Esophagus muscularis mucosa (tissue), 4 donors: Measurements from ENCODE around the gene COL5A1. TPM values are rescaled to one million over a fixed set of nuclear protein-coding genes. Genes with fewer than 3 reads are reported as not detected.

ENCODE experiments used
- DNase-seq: peaks from one replicate; pipeline ENCODE4 v3.0.0-alpha.2; 2017; ENCODE audit errors: extremely low spot score
- H3K27ac ChIP-seq, 4 donors: fragments of 200-600 bp; sonication (generic); replicated peaks in 1 of 4; 1 replicate in 3 of 4; 2 replicates in 1 of 4; pipeline ENCODE4 v1.5.1; 2016 to 2019; ENCODE audit warnings: mild to moderate bottlenecking in 1 of 4
- H3K27me3 ChIP-seq, 4 donors: fragments of 200-600 bp; sonication (generic); one replicate each; pipeline versions ENCODE4 v1.5.1 to v1.6.0; 2016 to 2019
- H3K36me3 ChIP-seq, 4 donors: fragments of 200-600 bp; sonication (generic); one replicate each; pipeline ENCODE4 v1.5.1; 2016 to 2019
- H3K4me1 ChIP-seq, 4 donors: fragments of 200-600 bp; sonication (generic); one replicate each; pipeline ENCODE4 v1.5.1; 2016 to 2019
- H3K4me3 ChIP-seq, 4 donors: fragments of 200-600 bp; sonication (generic); 1 replicate in 2 of 4; 2 replicates in 2 of 4; pipeline ENCODE4 v1.5.1; 2016 to 2019; ENCODE audit warnings: mild to moderate bottlenecking in 4 of 4, moderate library complexity in 1 of 4
- H3K9me3 ChIP-seq, 4 donors: fragments of 200-600 bp; sonication (generic); 1 replicate in 3 of 4; 2 replicates in 1 of 4; pipeline ENCODE4 v1.5.1; 2016 to 2019
- EP300 ChIP-seq: sonication (generic); formaldehyde crosslinking; IDR thresholded peaks from one replicate; pipeline ENCODE4 v1.6.1; 2017; ENCODE audit warnings: antibody characterized with exemption
- POLR2A ChIP-seq: fragments of 450-650 bp; IDR thresholded peaks from one replicate; pipeline ENCODE4 v1.6.1; 2017; ENCODE audit warnings: antibody characterized with exemption, moderate library complexity, mild to moderate bottlenecking, low read depth
- POLR2AphosphoS5 ChIP-seq, 2 donors: sonication (generic); formaldehyde crosslinking; IDR thresholded peaks; one replicate each; pipeline ENCODE4 v1.6.1; 2017; ENCODE audit warnings: antibody characterized with exemption in 2 of 2
- WGBS: methylation state at CpG from one replicate; pipeline ENCODE4 v1.1.5; 2018; 5-methylcytosine and 5-hydroxymethylcytosine counted together
- intact Hi-C: fragments of 100-400 bp; cut with DNase I; formaldehyde crosslinking; loops from one replicate; pipeline ENCODE4 v1.15.1; 2023
- total RNA-seq, 4 donors: library from RNA; depleted of rRNA; stranded (reverse); fragments of >200 nt; gene quantifications; one replicate each; pipeline versions ENCODE4 v1.1.0 to v1.2.1, GENCODE V29; 2016
- TF ChIP-seq, protein P1 (sequence below), 3 experiments: fragments of 200-600 bp in 2 of 3; fragments of 450-650 bp in 1 of 3; sonication (generic) in 2 of 3; IDR thresholded peaks; one replicate each; pipeline ENCODE4 v1.5.1; 2017 to 2019; ENCODE audit warnings: antibody characterized with exemption in 3 of 3, mild to moderate bottlenecking in 2 of 3, moderate library complexity in 1 of 3

Gene COL5A1
- total RNA-seq, 4 donors from 2014 or later = 36.0 to 89.5 (median 56.4) TPM

DNA sequence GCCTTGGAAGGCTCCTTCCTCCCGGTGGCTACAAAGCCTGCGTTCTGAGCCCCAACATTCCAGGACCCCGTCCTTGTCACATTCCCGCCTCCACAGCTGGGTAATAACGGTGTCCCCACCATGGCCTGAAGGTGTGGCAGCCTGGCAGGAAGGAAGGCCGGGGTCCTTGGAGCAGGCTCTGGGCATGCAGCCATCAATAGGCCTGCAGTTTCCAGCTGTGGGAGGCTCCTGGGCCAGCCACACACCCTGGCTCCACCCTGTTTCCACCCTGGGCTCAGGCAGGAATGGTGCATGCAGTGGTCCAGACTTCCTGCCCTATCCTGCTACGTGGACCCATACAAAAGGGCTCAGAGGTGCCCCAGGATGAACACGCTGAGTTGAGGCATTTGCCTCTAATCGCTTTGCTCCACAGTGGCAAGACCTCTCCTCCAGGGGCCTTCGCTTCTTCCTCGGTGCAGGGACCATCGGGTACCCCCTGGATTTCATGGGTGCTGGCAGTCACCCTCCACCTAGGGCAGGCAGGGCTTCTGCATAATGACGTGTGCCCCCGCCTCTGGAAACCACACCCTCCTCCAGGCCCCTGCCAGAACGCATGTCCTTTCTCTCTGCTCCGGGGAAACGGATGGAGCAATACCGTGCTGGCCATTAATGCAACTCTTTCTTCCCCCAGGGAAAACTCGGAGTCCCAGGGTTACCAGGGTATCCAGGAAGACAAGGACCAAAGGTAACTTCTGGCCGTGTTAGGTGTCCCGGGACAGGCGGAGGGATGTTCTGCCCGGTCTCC is 143.9 kb downstream of the COL5A1 start:
- TF ChIP-seq POLR2AphosphoS5 (IDR thresholded peaks at IDR 0.05) (no peak), EP300 (no peak), POLR2A (no peak)
- TF ChIP-seq, protein P1, sequence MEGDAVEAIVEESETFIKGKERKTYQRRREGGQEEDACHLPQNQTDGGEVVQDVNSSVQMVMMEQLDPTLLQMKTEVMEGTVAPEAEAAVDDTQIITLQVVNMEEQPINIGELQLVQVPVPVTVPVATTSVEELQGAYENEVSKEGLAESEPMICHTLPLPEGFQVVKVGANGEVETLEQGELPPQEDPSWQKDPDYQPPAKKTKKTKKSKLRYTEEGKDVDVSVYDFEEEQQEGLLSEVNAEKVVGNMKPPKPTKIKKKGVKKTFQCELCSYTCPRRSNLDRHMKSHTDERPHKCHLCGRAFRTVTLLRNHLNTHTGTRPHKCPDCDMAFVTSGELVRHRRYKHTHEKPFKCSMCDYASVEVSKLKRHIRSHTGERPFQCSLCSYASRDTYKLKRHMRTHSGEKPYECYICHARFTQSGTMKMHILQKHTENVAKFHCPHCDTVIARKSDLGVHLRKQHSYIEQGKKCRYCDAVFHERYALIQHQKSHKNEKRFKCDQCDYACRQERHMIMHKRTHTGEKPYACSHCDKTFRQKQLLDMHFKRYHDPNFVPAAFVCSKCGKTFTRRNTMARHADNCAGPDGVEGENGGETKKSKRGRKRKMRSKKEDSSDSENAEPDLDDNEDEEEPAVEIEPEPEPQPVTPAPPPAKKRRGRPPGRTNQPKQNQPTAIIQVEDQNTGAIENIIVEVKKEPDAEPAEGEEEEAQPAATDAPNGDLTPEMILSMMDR (IDR thresholded peaks at IDR 0.05) = no peak
- Histone ChIP-seq H3K9me3 (no peaks in the 10 kb centered on the region), H3K4me1 (peaks cover 16 to 49% (median 47%) of the 10 kb centered on the region in 4 donors), H3K27me3 (no peaks in the 10 kb centered on the region), H3K36me3 (peaks cover 4 to 72% (median 28%) of the 10 kb centered on the region in 4 donors), H3K27ac (peak overlapping the region in 3 of 4 donors; percentile 1 to 52 (median 11)), H3K4me3 (no peak overlapping the region)
- 67% methylated on average over 19 of the region's 23 CpGs for WGBS
- no peak for DNase-seq
- intact Hi-C loops = no loop called here

DNA sequence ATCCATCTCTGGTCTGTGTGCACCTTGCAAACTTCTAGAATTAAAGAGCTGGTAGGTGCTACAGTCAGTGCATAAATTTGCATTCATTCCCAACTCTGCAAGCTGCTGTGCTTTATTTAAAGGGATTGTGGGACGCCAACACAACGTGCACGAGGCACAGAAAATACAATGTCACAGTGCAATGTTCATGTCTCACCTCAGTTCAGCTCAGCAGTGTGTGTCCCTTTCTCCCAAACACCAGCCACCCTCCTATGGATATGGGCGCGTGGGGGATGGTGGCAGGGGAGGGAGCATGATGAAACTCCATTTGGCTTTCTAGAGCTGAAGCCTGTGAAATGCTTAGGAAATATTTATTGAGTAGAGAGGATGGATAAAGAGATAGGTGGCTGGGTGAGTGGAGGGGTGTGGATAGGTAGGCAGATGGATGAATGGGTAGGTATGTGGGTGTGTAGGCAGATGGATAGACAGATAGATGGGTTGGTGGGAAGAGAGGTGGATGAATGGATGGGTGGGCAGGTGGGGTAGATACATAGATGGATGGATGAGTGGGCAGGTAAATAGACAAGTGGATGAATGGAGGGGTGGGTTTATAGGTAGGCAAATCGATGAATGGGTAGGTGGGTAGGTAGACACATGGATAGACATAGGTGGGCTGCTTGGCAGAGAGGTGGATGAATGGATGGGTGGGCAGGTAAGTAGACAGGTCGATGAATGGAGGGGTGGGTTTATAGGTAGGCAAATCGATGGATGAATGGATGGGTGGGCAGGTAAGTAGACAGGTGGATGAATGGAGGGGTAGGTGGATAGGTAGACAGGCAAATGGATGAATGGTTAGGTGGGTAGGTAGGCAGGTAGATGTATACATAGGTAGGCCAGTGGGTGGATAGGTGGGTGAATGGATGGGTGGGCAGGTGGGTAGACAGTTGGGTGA is 146.3 kb downstream of the COL5A1 start:
- no peak for DNase-seq
- WGBS = 90% methylated on average over 8 of the region's 8 CpGs
- Histone ChIP-seq H3K4me1 (peaks cover 16 to 49% (median 47%) of the 10 kb centered on the region in 4 donors), H3K36me3 (peaks cover 3 to 65% (median 29%) of the 10 kb centered on the region in 4 donors), H3K27me3 (no peaks in the 10 kb centered on the region), H3K4me3 (no peak overlapping the region), H3K27ac (peak overlapping the region in 3 of 4 donors; percentile 65 to 78 (median 70)), H3K9me3 (no peaks in the 10 kb centered on the region)
- TF ChIP-seq EP300 (no peak), POLR2AphosphoS5 (IDR thresholded peaks at IDR 0.05) (no peak), POLR2A (no peak)
- TF ChIP-seq, protein P1 (IDR thresholded peaks at IDR 0.05) = no peak
- intact Hi-C loops = no loop called here

DNA sequence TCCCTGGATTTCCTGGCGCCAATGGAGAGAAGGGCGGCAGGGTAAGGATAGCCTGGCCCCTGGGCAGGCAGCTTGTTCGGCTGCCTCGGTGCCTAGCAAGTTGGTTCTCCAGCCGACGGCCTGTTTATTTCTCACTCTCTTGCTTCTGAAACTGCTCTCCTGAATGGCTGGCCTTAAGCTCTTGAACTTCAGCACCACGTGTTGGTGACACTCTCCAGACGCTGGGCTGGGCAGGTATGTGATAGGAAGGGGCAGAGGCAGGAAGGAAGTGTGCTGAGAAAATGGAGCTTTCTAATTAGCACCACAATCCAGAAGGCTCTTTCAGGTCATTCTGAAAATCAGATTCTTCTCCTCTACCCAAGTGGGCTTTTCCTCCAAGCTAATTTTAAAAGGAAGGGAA is 147.6 kb downstream of the COL5A1 start:
- no peak overlapping the region for H3K4me3 ChIP-seq
- peaks cover 3 to 77% (median 30%) of the 10 kb centered on the region in 4 donors for H3K36me3 ChIP-seq
- H3K27ac ChIP-seq = peak overlapping the region; percentile 54 to 78 (median 68)
- TF ChIP-seq EP300 = no peak
- peak; percentile 76 to 79 for TF ChIP-seq POLR2AphosphoS5 (IDR thresholded peaks at IDR 0.05)
- TF ChIP-seq, protein P1 (IDR thresholded peaks at IDR 0.05) = no peak
- no peak for TF ChIP-seq POLR2A
- H3K9me3 ChIP-seq = no peaks in the 10 kb centered on the region
- WGBS = 45% methylated on average over 8 of the region's 8 CpGs
- intact Hi-C loops = no loop called here
- H3K27me3 ChIP-seq = no peaks in the 10 kb centered on the region
- no peak for DNase-seq
- H3K4me1 ChIP-seq = peaks cover 10 to 38% (median 37%) of the 10 kb centered on the region in 4 donors

DNA sequence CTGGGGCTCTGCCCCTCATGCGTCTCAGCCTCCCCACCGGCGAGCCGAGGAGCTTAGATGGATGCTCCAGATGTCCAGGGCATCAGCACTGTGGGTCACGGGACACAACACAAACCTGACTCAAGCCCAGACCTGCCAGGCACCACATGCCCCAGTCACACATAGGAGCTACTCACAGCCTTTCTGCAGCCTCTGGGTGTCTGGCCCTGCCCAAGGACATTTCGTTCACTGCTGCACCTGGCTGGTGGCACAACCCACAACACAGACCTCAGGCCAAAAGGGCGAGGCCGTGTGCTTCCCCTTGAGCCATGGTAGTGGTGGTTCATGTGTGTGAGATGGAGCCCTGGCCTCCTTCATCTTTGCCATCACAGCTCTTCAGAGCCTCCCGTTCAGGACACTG is 149.4 kb downstream of the COL5A1 start:
- WGBS = 82% methylated on average over 4 of the region's 9 CpGs

More for the DNA sequence above, 149.4 kb downstream of the COL5A1 start:
- no peak overlapping the region for H3K27ac ChIP-seq
- peaks cover 5 to 29% (median 20%) of the 10 kb centered on the region in 4 donors for H3K4me1 ChIP-seq
- DNase-seq = no peak
- no peak overlapping the region for H3K4me3 ChIP-seq
- peaks cover 3 to 79% (median 30%) of the 10 kb centered on the region in 4 donors for H3K36me3 ChIP-seq
- TF ChIP-seq, protein P1 (IDR thresholded peaks at IDR 0.05) = no peak
- TF ChIP-seq POLR2A (no peak), EP300 (no peak), POLR2AphosphoS5 (IDR thresholded peaks at IDR 0.05) (no peak)
- H3K27me3 ChIP-seq = no peaks in the 10 kb centered on the region
- intact Hi-C loops = no loop called here
- no peaks in the 10 kb centered on the region for H3K9me3 ChIP-seq
